Hepatocyte (in vitro differentiated cells): Measurements from ENCODE around the gene CDH4.

Source experiments
- CTCF ChIP-seq: fragments of 200-600 bp; sonication (generic); IDR thresholded peaks from 2 replicates; pipeline ENCODE4 v1.5.1; 2016; ENCODE audit warnings: antibody characterized with exemption, mild to moderate bottlenecking; ENCODE audit not compliant: poor library complexity
- EZH2 ChIP-seq: fragments of 200-600 bp; sonication (generic); IDR thresholded peaks from 2 replicates; pipeline ENCODE4 v1.6.1; 2016; ENCODE audit warnings: antibody characterized with exemption, mild to moderate bottlenecking, borderline replicate concordance
- EZH2phosphoT487 ChIP-seq: fragments of 200-600 bp; sonication (generic); IDR thresholded peaks from one replicate; pipeline ENCODE4 v1.6.1; 2018; ENCODE audit warnings: antibody characterized with exemption, mild to moderate bottlenecking, low read depth, moderate library complexity; ENCODE audit not compliant: unreplicated experiment, severe bottlenecking

GRCh38 chr20:61936701-61937131 lies 684.7 kb downstream of the CDH4 start:
- TF ChIP-seq CTCF (no peak), EZH2 (no peak), EZH2phosphoT487 (no peak)
